SK-N-MC (cell line): Measurements from ENCODE around the gene BAZ1B.

ENCODE experiments used
- EZH2 ChIP-seq: fragments of 200-600 bp; sonication (generic); IDR thresholded peaks from one replicate; pipeline ENCODE4 v1.6.1; 2017; ENCODE audit warnings: antibody characterized with exemption
- POLR2AphosphoS5 ChIP-seq: IDR thresholded peaks from 2 replicates; pipeline ENCODE4 v1.6.1; 2012; ENCODE audit warnings: mild to moderate bottlenecking, low read depth, low read length, borderline replicate concordance

DNA sequence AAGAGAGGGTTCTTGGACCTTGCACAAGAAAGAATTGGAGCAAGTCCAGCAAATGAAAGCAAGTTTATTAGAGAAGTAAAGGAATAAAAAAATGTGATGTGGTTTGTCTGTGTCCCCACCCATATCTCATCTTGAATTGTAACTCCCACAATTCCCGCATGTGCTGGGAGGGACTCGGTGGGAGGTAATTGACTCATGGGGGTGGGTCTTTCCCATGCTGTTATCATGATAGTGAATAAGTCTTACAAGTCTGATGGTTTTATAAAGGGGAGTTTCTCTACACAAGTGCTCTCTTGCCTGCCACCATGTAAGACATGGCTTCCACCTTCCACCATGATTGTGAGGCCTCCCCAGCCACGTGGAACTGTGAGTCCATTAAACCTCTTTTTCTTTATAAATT is 127.7 kb downstream of the BAZ1B start:
- TF ChIP-seq EZH2 = no peak
- TF ChIP-seq POLR2AphosphoS5 = no peak
